Endodermal cell (in vitro differentiated cells): ENCODE results near the gene MSRB2. TPM values are rescaled to one million over a fixed set of nuclear protein-coding genes. Genes with fewer than 3 reads are reported as not detected.

Experiments used
- DNase-seq: peaks from one replicate; pipeline ENCODE4 v3.0.0-alpha.2; 2017
- H3K27ac ChIP-seq: 2 replicates; pipeline ENCODE4 v1.5.1; 2013; ENCODE audit warnings: mild to moderate bottlenecking, low read depth, low read length, moderate library complexity
- H3K27me3 ChIP-seq: 2 replicates; pipeline ENCODE4 v1.6.1; 2013; ENCODE audit warnings: mild to moderate bottlenecking, low read length, moderate library complexity; ENCODE audit not compliant: insufficient read depth, control insufficient read depth, poor library complexity, severe bottlenecking
- H3K36me3 ChIP-seq: 2 replicates; pipeline ENCODE4 v1.7.0; 2013; ENCODE audit warnings: mild to moderate bottlenecking, low read length, moderate library complexity; ENCODE audit not compliant: control insufficient read depth, insufficient read depth
- H3K4me1 ChIP-seq: one replicate; pipeline ENCODE4 v1.7.0; 2013; ENCODE audit warnings: low read length; ENCODE audit not compliant: control insufficient read depth, insufficient read depth
- H3K4me3 ChIP-seq: 2 replicates; pipeline ENCODE4 v1.5.1; 2013; ENCODE audit warnings: mild to moderate bottlenecking, low read length, moderate library complexity
- H3K9ac ChIP-seq: 2 replicates; pipeline ENCODE4 v1.6.1; 2013; ENCODE audit warnings: mild to moderate bottlenecking, low read length, moderate library complexity; ENCODE audit not compliant: poor library complexity, severe bottlenecking; ENCODE audit errors: extremely low read depth
- H3K9me3 ChIP-seq: 2 replicates; pipeline ENCODE4 v1.6.1; 2013; ENCODE audit warnings: mild to moderate bottlenecking, low read length, moderate library complexity; ENCODE audit not compliant: control insufficient read depth
- H3K27ac Mint-ChIP-seq: 2 replicates; pipeline ENCODE4 v1.8.0; 2020; ENCODE audit warnings: mixed read lengths
- H3K27me3 Mint-ChIP-seq: 2 replicates; pipeline ENCODE4 v1.8.0; 2021; ENCODE audit warnings: mild to moderate bottlenecking, mixed read lengths; ENCODE audit not compliant: insufficient read depth
- H3K36me3 Mint-ChIP-seq: 2 replicates; pipeline ENCODE4 v1.8.0; 2020; ENCODE audit warnings: low read depth, mixed read lengths
- H3K4me1 Mint-ChIP-seq: 2 replicates; pipeline ENCODE4 v1.8.0; 2020; ENCODE audit warnings: mixed read lengths
- H3K4me3 Mint-ChIP-seq: 2 replicates; pipeline ENCODE4 v1.8.0; 2020; ENCODE audit warnings: mild to moderate bottlenecking, moderate library complexity, mixed read lengths
- H3K9me3 Mint-ChIP-seq: 2 replicates; pipeline ENCODE4 v1.8.0; 2020; ENCODE audit warnings: mild to moderate bottlenecking, mixed read lengths
- CTCF ChIP-seq: fragments of 200-600 bp; sonication (generic); conservative IDR thresholded peaks from 2 replicates; pipeline ENCODE4 v1.5.0; 2021; ENCODE audit warnings: antibody characterized with exemption, mild to moderate bottlenecking
- WGBS, 2 experiments: methylation state at CpG; one replicate each; pipeline versions ENCODE4 v1.1.5 to v1.1.7; 2013; ENCODE audit warnings: missing lambda C conversion rate in 2 of 2, mixed read lengths in 1 of 2; ENCODE audit not compliant: insufficient coverage in 1 of 2, insufficient read length in 1 of 2; 5-methylcytosine and 5-hydroxymethylcytosine counted together
- total RNA-seq, 2 donors: library from RNA; stranded (reverse); fragmentation: NEBNext Ultra II Directional in 1 of 2; extraction: Animal tissue kit (Norgen Biotek cat#: 25700) in 1 of 2; gene quantifications; 2 replicates in 1 of 2; 3 replicates in 1 of 2; pipeline ENCODE4 v1.2.1, GENCODE V29; 2021

The MSRB2 gene
- total RNA-seq, 2 donors from 2014 or later, result 40.4 to 42.5 TPM

- H3K27ac ChIP-seq, result no peak overlapping the region
- no peaks in the 10 kb centered on the region for H3K4me1 ChIP-seq
- H3K4me3 Mint-ChIP-seq, result no peak overlapping the region
- TF ChIP-seq CTCF, result no peak
- 91% methylated on average over 2 of the region's 3 CpGs; no CpG with 5 or more reads in 1 of the 2 experiments for WGBS, 2 experiments
- H3K27ac Mint-ChIP-seq, result no peak overlapping the region
- no peak overlapping the region for H3K9ac ChIP-seq
- peaks cover 21% of the 10 kb centered on the region for H3K36me3 Mint-ChIP-seq
- no peaks in the 10 kb centered on the region for H3K27me3 Mint-ChIP-seq
- no peak for DNase-seq
- H3K36me3 ChIP-seq, result no peaks in the 10 kb centered on the region
- H3K9me3 Mint-ChIP-seq, result peaks cover 22% of the 10 kb centered on the region
- peaks cover 23% of the 10 kb centered on the region for H3K4me1 Mint-ChIP-seq
- no peak overlapping the region for H3K4me3 ChIP-seq
- H3K27me3 ChIP-seq, result no peaks in the 10 kb centered on the region
- H3K9me3 ChIP-seq, result peaks cover 30% of the 10 kb centered on the region
Measured at GRCh38 chr10:23099079-23099478, 3.7 kb downstream of the MSRB2 start.

GRCh38 chr10:23099816-23100215 is 4.4 kb downstream of the MSRB2 start:
- 76 to 83% methylated on average over 2 of the region's 2 CpGs for WGBS, 2 experiments
- DNase-seq, result no peak

GRCh38 chr10:23100331-23101030 is 5.1 kb downstream of the MSRB2 start:
- Mint-ChIP-seq H3K27me3 (no peaks in the 10 kb centered on the region), H3K36me3 (peaks cover 33% of the 10 kb centered on the region), H3K4me3 (no peak overlapping the region), H3K4me1 (peaks cover 23% of the 10 kb centered on the region), H3K27ac (peak overlapping the region; percentile 71), H3K9me3 (peaks cover 14% of the 10 kb centered on the region)
- no peak for TF ChIP-seq CTCF
- H3K4me1 ChIP-seq, result no peaks in the 10 kb centered on the region
- DNase-seq, result no peak
- peaks cover 30% of the 10 kb centered on the region for H3K9me3 ChIP-seq
- no peak overlapping the region for H3K27ac ChIP-seq
- no peak overlapping the region for H3K9ac ChIP-seq
- no peaks in the 10 kb centered on the region for H3K27me3 ChIP-seq
- 91 to 93% methylated on average over 4 to 5 of the region's 6 CpGs for WGBS, 2 experiments
- no peak overlapping the region for H3K4me3 ChIP-seq
- no peaks in the 10 kb centered on the region for H3K36me3 ChIP-seq

More at GRCh38 chr10:23099816-23100215, 4.4 kb downstream of the MSRB2 start:
- Histone ChIP-seq H3K4me3 (no peak overlapping the region), H3K27me3 (no peaks in the 10 kb centered on the region), H3K9ac (no peak overlapping the region), H3K27ac (no peak overlapping the region), H3K4me1 (no peaks in the 10 kb centered on the region), H3K36me3 (no peaks in the 10 kb centered on the region), H3K9me3 (peaks cover 30% of the 10 kb centered on the region)
- Mint-ChIP-seq H3K4me3 (no peak overlapping the region), H3K27ac (peak overlapping the region; percentile 71), H3K9me3 (peaks cover 17% of the 10 kb centered on the region), H3K36me3 (peaks cover 28% of the 10 kb centered on the region), H3K27me3 (no peaks in the 10 kb centered on the region), H3K4me1 (peaks cover 23% of the 10 kb centered on the region)
- no peak for TF ChIP-seq CTCF
